ENCODE measurements around the gene ADGRV1. TPM values are rescaled to one million over a fixed set of nuclear protein-coding genes. Genes with fewer than 3 reads are reported as not detected.

ADGRV1 gene
- total and polyA plus RNA-seq, 9 of the 15 experiments (the other 6 are each of a cell fraction or from before 2014, with no cell fraction given), result 21.7 to 156 (median 58.2) TPM

DNA sequence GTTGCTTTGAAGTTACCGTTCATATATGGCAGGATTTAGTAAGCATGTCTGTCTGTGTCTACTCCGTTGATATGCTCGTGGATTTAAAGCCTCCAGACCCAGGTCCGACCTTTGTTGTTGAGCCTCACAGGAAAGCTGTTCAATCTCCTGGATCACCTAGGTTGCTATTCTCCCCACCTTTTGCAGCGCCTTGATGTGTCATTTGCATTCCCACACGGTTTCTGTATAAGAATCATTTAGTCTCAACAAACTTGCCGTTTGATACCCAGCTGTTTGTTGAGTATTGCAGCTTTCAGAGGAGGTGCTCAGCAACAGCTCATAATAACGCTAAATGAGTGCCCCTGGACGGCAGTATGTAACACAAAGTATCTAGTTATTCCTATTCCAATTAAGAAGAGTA lies 1.2 kb upstream of the ADGRV1 start (continued):
- no peak for TF ChIP-seq CEBPG (CRISPR knock-in tag; IDR thresholded peaks at IDR 0.05)
- TF ChIP-seq CEBPG (tag; conservative IDR thresholded peaks at IDR 0.05 in 1 of 2, IDR thresholded peaks at IDR 0.05 in 1 of 2), result no peak
- TF ChIP-seq PTBP1 (IDR thresholded peaks at IDR 0.05; ENCODE audit: low read depth, low read length), result no peak
- TF ChIP-seq PCBP2 (IDR thresholded peaks at IDR 0.05; ENCODE audit: low read depth, low read length, poor library complexity, severe bottlenecking), result no peak
- no peak for TF ChIP-seq CBX1 (IDR thresholded peaks at IDR 0.05; ENCODE audit: low read depth)
- TF ChIP-seq ARNT (IDR thresholded peaks at IDR 0.05), result no peak

DNA sequence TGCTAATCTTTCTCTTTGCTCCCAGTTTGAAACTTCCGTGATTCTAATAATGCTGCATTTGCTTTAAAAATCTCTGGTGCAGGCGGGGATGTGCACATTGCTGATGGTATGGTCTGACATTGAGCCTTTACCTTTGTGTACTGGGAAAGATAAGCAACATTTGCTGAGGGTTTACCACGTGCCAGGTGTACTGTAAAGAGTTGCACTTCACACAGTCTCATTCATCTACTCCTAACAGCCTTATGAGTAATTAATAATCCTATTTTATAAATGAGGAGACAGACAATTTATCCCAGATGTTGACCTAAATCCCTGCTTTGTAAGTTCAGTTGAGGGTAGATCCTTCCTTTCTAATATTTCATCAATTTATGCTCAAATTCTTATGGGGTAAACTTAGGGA lies 726 bp upstream of the ADGRV1 start:
- intact Hi-C loops (cut with micrococcal nuclease), result no loop called here
- Histone ChIP-seq H3K4me1 (replicated peaks in 1 of 2; ENCODE audit: control insufficient read depth in 2 of 2, insufficient read depth in 2 of 2, low read length in 2 of 2) (peaks cover 4 to 10% of the 10 kb centered on the region in 2 experiments; a peak in 4 of 5 replicates), H3K36me3 (ENCODE audit: control insufficient read depth, insufficient read depth, low read length) (no peaks in the 10 kb centered on the region), H3K79me2 (ENCODE audit: control insufficient read depth, insufficient read depth, low read length) (peaks cover 40% of the 10 kb centered on the region), H3K9ac (ENCODE audit: insufficient read depth in 1 of 2, low read depth in 2 of 2, low read length in 2 of 2) (peak overlapping the region; percentile 5 to 52; a peak in 3 of 4 replicates), H3K27ac (ENCODE audit: extremely low read depth, low read depth, low read length) (peak overlapping the region; percentile 43; the same call in 1 of the 3 replicates), H3K9me1 (ENCODE audit: control insufficient read depth, insufficient read depth, low read length) (no peaks in the 10 kb centered on the region), H3K4me3 (peak overlapping the region; percentile 53), H3K27me3 (ENCODE audit: control insufficient read depth in 2 of 2, insufficient read depth in 2 of 2, low read length in 2 of 2) (no peaks in the 10 kb centered on the region), H4K20me1 (replicated peaks; ENCODE audit: control insufficient read depth, insufficient read depth, low read length) (no peaks in the 10 kb centered on the region), H2AFZ (ENCODE audit: low read depth, low read length) (peak overlapping the region; percentile 60), H3K9me3 (replicated peaks; ENCODE audit: control insufficient read depth, insufficient read depth, low read depth, low read length) (no peaks in the 10 kb centered on the region), H3K4me2 (ENCODE audit: insufficient read depth, low read length) (peak overlapping the region; percentile 77)
- TF ChIP-seq SAFB2 (IDR thresholded peaks at IDR 0.05; ENCODE audit: borderline replicate concordance, low read depth, low read length, severe bottlenecking), result no peak
- no peak for TF ChIP-seq CBX5 (IDR thresholded peaks at IDR 0.05; ENCODE audit: borderline replicate concordance, low read depth)
- TF ChIP-seq, protein P1, sequence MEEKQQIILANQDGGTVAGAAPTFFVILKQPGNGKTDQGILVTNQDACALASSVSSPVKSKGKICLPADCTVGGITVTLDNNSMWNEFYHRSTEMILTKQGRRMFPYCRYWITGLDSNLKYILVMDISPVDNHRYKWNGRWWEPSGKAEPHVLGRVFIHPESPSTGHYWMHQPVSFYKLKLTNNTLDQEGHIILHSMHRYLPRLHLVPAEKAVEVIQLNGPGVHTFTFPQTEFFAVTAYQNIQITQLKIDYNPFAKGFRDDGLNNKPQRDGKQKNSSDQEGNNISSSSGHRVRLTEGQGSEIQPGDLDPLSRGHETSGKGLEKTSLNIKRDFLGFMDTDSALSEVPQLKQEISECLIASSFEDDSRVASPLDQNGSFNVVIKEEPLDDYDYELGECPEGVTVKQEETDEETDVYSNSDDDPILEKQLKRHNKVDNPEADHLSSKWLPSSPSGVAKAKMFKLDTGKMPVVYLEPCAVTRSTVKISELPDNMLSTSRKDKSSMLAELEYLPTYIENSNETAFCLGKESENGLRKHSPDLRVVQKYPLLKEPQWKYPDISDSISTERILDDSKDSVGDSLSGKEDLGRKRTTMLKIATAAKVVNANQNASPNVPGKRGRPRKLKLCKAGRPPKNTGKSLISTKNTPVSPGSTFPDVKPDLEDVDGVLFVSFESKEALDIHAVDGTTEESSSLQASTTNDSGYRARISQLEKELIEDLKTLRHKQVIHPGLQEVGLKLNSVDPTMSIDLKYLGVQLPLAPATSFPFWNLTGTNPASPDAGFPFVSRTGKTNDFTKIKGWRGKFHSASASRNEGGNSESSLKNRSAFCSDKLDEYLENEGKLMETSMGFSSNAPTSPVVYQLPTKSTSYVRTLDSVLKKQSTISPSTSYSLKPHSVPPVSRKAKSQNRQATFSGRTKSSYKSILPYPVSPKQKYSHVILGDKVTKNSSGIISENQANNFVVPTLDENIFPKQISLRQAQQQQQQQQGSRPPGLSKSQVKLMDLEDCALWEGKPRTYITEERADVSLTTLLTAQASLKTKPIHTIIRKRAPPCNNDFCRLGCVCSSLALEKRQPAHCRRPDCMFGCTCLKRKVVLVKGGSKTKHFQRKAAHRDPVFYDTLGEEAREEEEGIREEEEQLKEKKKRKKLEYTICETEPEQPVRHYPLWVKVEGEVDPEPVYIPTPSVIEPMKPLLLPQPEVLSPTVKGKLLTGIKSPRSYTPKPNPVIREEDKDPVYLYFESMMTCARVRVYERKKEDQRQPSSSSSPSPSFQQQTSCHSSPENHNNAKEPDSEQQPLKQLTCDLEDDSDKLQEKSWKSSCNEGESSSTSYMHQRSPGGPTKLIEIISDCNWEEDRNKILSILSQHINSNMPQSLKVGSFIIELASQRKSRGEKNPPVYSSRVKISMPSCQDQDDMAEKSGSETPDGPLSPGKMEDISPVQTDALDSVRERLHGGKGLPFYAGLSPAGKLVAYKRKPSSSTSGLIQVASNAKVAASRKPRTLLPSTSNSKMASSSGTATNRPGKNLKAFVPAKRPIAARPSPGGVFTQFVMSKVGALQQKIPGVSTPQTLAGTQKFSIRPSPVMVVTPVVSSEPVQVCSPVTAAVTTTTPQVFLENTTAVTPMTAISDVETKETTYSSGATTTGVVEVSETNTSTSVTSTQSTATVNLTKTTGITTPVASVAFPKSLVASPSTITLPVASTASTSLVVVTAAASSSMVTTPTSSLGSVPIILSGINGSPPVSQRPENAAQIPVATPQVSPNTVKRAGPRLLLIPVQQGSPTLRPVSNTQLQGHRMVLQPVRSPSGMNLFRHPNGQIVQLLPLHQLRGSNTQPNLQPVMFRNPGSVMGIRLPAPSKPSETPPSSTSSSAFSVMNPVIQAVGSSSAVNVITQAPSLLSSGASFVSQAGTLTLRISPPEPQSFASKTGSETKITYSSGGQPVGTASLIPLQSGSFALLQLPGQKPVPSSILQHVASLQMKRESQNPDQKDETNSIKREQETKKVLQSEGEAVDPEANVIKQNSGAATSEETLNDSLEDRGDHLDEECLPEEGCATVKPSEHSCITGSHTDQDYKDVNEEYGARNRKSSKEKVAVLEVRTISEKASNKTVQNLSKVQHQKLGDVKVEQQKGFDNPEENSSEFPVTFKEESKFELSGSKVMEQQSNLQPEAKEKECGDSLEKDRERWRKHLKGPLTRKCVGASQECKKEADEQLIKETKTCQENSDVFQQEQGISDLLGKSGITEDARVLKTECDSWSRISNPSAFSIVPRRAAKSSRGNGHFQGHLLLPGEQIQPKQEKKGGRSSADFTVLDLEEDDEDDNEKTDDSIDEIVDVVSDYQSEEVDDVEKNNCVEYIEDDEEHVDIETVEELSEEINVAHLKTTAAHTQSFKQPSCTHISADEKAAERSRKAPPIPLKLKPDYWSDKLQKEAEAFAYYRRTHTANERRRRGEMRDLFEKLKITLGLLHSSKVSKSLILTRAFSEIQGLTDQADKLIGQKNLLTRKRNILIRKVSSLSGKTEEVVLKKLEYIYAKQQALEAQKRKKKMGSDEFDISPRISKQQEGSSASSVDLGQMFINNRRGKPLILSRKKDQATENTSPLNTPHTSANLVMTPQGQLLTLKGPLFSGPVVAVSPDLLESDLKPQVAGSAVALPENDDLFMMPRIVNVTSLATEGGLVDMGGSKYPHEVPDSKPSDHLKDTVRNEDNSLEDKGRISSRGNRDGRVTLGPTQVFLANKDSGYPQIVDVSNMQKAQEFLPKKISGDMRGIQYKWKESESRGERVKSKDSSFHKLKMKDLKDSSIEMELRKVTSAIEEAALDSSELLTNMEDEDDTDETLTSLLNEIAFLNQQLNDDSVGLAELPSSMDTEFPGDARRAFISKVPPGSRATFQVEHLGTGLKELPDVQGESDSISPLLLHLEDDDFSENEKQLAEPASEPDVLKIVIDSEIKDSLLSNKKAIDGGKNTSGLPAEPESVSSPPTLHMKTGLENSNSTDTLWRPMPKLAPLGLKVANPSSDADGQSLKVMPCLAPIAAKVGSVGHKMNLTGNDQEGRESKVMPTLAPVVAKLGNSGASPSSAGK (IDR thresholded peaks at IDR 0.05), result peak; percentile 24; the same call in 1 of the 2 replicates
- ChIA-PET POLR2A (interaction anchor here (0.8 to 1.0 kb wide), 2 partner anchors 10 to 17 kb away, joined by 3 to 4 read pairs; no protein-coding TSS in a partner anchor), CTCF (ENCODE audit: low intra/inter-chr PET ratio) (no interaction called here)
- 27% methylated on average over 3 of the region's 3 CpGs for WGBS (ENCODE audit: insufficient coverage, low coverage, missing lambda C conversion rate)
- DNase-seq (ENCODE audit: extremely low read depth in 1 of 4, low spot score in 3 of 4), result no peak
- ATAC-seq, result no peak
- in situ Hi-C loops (cut with MboI), result no loop called here
- no peak for FAIRE-seq
- TSS peak; percentile 83 for BruUV-seq (replicated peaks)

Measured in K562 (cell line).